GM23338 (cell line): ENCODE data around the gene CXCL12. TPM values are rescaled to one million over a fixed set of nuclear protein-coding genes. Genes with fewer than 3 reads are reported as not detected.

ENCODE experiments used
- ATAC-seq: fragments of 200-7000 bp; cut with Tn5 transposase; 3 replicates; pipeline ENCODE4 v1.9.1; 2020
- DNase-seq: peaks from one replicate; pipeline ENCODE4 v3.0.0-alpha.2; 2015; ENCODE audit warnings: low spot score
- H2AFZ ChIP-seq: fragments of 200-600 bp; sonication (generic); 2 replicates; pipeline ENCODE4 v1.8.0; 2016; ENCODE audit warnings: antibody characterized with exemption, mild to moderate bottlenecking, moderate library complexity
- H3F3A ChIP-seq: fragments of 200-600 bp; sonication (generic); replicated peaks from 2 replicates; pipeline ENCODE4 v1.8.0; 2017; ENCODE audit warnings: antibody characterized with exemption, mixed run types, low read depth
- H3K27ac ChIP-seq: fragments of 200-600 bp; sonication (generic); 2 replicates; pipeline ENCODE4 v1.6.1; 2016; ENCODE audit warnings: low read depth
- H3K27me3 ChIP-seq: fragments of 200-600 bp; sonication (generic); 2 replicates; pipeline ENCODE4 v1.8.0; 2016; ENCODE audit warnings: mild to moderate bottlenecking, mixed run types, moderate library complexity; ENCODE audit not compliant: insufficient read depth
- H3K36me3 ChIP-seq: fragments of 200-600 bp; sonication (generic); 2 replicates; pipeline ENCODE4 v1.8.0; 2016; ENCODE audit warnings: mild to moderate bottlenecking; ENCODE audit not compliant: insufficient read depth
- H3K4me1 ChIP-seq: fragments of 200-600 bp; sonication (generic); 2 replicates; pipeline ENCODE4 v1.8.0; 2016; ENCODE audit warnings: mild to moderate bottlenecking, moderate library complexity; ENCODE audit not compliant: insufficient read depth
- H3K4me2 ChIP-seq: fragments of 200-600 bp; sonication (generic); 2 replicates; pipeline ENCODE4 v1.7.1; 2017; ENCODE audit warnings: mixed run types
- H3K4me3 ChIP-seq: fragments of 200-600 bp; sonication (generic); 2 replicates; pipeline ENCODE4 v1.6.1; 2016; ENCODE audit warnings: mixed run types
- H3K79me2 ChIP-seq: fragments of 200-600 bp; sonication (generic); replicated peaks from 2 replicates; pipeline ENCODE4 v1.8.0; 2017; ENCODE audit warnings: mild to moderate bottlenecking; ENCODE audit not compliant: insufficient read depth
- H3K9me2 ChIP-seq: fragments of 200-600 bp; sonication (generic); 2 replicates; pipeline ENCODE4 v1.8.0; 2017; ENCODE audit not compliant: insufficient read depth
- H4K20me1 ChIP-seq: fragments of 200-600 bp; sonication (generic); replicated peaks from 2 replicates; pipeline ENCODE4 v1.8.0; 2017; ENCODE audit warnings: mild to moderate bottlenecking; ENCODE audit not compliant: insufficient read depth
- H3K27ac Mint-ChIP-seq: 2 replicates; pipeline ENCODE4 v1.8.0; 2020; ENCODE audit warnings: inconsistent platforms, mild to moderate bottlenecking, moderate library complexity, mixed read lengths
- H3K27me3 Mint-ChIP-seq: 3 replicates; pipeline ENCODE4 v1.8.0; 2022; ENCODE audit warnings: low read depth, mild to moderate bottlenecking, moderate library complexity, mixed read lengths, inconsistent platforms; ENCODE audit not compliant: insufficient read depth, poor library complexity
- H3K36me3 Mint-ChIP-seq: 3 replicates; pipeline ENCODE4 v1.8.0; 2021; ENCODE audit warnings: low read depth, mild to moderate bottlenecking, inconsistent platforms, moderate library complexity, mixed read lengths
- H3K4me1 Mint-ChIP-seq: 3 replicates; pipeline ENCODE4 v1.8.0; 2020; ENCODE audit warnings: mild to moderate bottlenecking, inconsistent platforms, mixed read lengths
- H3K4me3 Mint-ChIP-seq: 3 replicates; pipeline ENCODE4 v1.8.0; 2021; ENCODE audit warnings: moderate library complexity, mild to moderate bottlenecking, inconsistent platforms, mixed read lengths
- H3K9me3 Mint-ChIP-seq: 3 replicates; pipeline ENCODE4 v1.8.0; 2020; ENCODE audit warnings: moderate library complexity, mild to moderate bottlenecking, inconsistent platforms, mixed read lengths
- CREB1 ChIP-seq: fragments of 250-450 bp; sonication (Bioruptor Pico); IDR thresholded peaks from 2 replicates; pipeline ENCODE4 v1.5.0; 2020; ENCODE audit warnings: low read depth, mild to moderate bottlenecking, moderate library complexity
- CTCF ChIP-seq, 2 experiments: fragments of 200-600 bp in 1 of 2; sonication (generic) in 1 of 2; conservative IDR thresholded peaks; 2 replicates each; pipeline versions ENCODE4 v1.5.1 to v1.6.1; 2016 to 2017; ENCODE audit warnings: antibody characterized with exemption in 2 of 2, low read depth in 2 of 2, mild to moderate bottlenecking in 2 of 2, moderate library complexity in 1 of 2
- ETS1 ChIP-seq: IDR thresholded peaks from 2 replicates; pipeline ENCODE4 v1.6.1; 2016; ENCODE audit warnings: antibody characterized with exemption
- EZH2 ChIP-seq: fragments of 200-600 bp; sonication (generic); IDR thresholded peaks from one replicate; pipeline ENCODE4 v1.8.0; 2017; ENCODE audit warnings: antibody characterized with exemption, mild to moderate bottlenecking, low read depth; ENCODE audit not compliant: unreplicated experiment
- EZH2phosphoT487 ChIP-seq: fragments of 200-600 bp; sonication (generic); IDR thresholded peaks from one replicate; pipeline ENCODE4 v1.8.1; 2018; ENCODE audit warnings: antibody characterized with exemption; ENCODE audit not compliant: unreplicated experiment
- JUNB ChIP-seq: IDR thresholded peaks from one replicate; pipeline ENCODE4 v1.6.1; 2016; ENCODE audit warnings: antibody characterized with exemption; ENCODE audit not compliant: unreplicated experiment
- NANOG ChIP-seq: IDR thresholded peaks from 2 replicates; pipeline ENCODE4 v1.6.1; 2016; ENCODE audit warnings: antibody characterized with exemption, borderline replicate concordance
- POLR2AphosphoS5 ChIP-seq: IDR thresholded peaks from 2 replicates; pipeline ENCODE4 v1.6.1; 2016; ENCODE audit warnings: antibody characterized with exemption, low read depth
- REST ChIP-seq: IDR thresholded peaks from one replicate; pipeline ENCODE4 v1.6.1; 2018; ENCODE audit warnings: antibody characterized with exemption; ENCODE audit not compliant: unreplicated experiment
- STAT1 ChIP-seq: IDR thresholded peaks from one replicate; pipeline ENCODE4 v1.6.1; 2016; ENCODE audit warnings: antibody characterized with exemption; ENCODE audit not compliant: unreplicated experiment
- ZNF114 ChIP-seq: fragments of 250-450 bp; sonication (Bioruptor Pico); IDR thresholded peaks from 2 replicates; pipeline ENCODE4 v1.5.0; 2020; ENCODE audit warnings: mild to moderate bottlenecking, moderate library complexity
- ZNF331 ChIP-seq: fragments of 250-450 bp; sonication (Bioruptor Pico); IDR thresholded peaks from 2 replicates; pipeline ENCODE4 v1.5.0; 2020; ENCODE audit warnings: low read depth, mild to moderate bottlenecking, moderate library complexity
- ZNF462 ChIP-seq: fragments of 250-450 bp; sonication (Bioruptor Pico); IDR thresholded peaks from 2 replicates; pipeline ENCODE4 v1.5.0; 2020; ENCODE audit warnings: mild to moderate bottlenecking, moderate library complexity
- polyA plus RNA-seq: library from polyadenylated mRNA; unstranded; fragments of >200 nt; fragmentation: Nextera tagmentation; extraction: Ambion mirVana; gene quantifications from 2 replicates; pipeline ENCODE4 v1.2.1, GENCODE V29; 2016
- total RNA-seq: library from RNA; depleted of rRNA; stranded (reverse); fragments of >200 nt; shearing (Covaris generic); gene quantifications from 2 replicates; pipeline ENCODE4 v1.2.3, GENCODE V29; 2014

Gene CXCL12
- total and polyA plus RNA-seq, 2 experiments from 2014 or later, result 53.8 to 58.5 TPM

- H3K36me3 ChIP-seq, result no peaks in the 10 kb centered on the region
- Mint-ChIP-seq H3K36me3 (0 out of 3 replicates have a peak, but pooled peaks cover 3% of the 10 kb centered on the region), H3K27me3 (peaks cover 10% of the 10 kb centered on the region), H3K27ac (no peak overlapping the region), H3K4me3 (no peak overlapping the region), H3K4me1 (peaks cover 28% of the 10 kb centered on the region), H3K9me3 (no peaks in the 10 kb centered on the region; the same call in 2 of the 3 replicates)
- H3K79me2 ChIP-seq, result no peaks in the 10 kb centered on the region
- H2AFZ ChIP-seq, result no peak overlapping the region
- H4K20me1 ChIP-seq, result no peaks in the 10 kb centered on the region
- TF ChIP-seq EZH2phosphoT487 (no peak), ZNF114 (CRISPR knock-in tag) (no peak), JUNB (no peak), NANOG (no peak), EZH2 (no peak), ZNF331 (CRISPR knock-in tag) (no peak), CREB1 (CRISPR knock-in tag) (no peak), ETS1 (no peak), CTCF (conservative IDR thresholded peaks at IDR 0.05; ENCODE audit: low read depth in 2 of 2) (no peak), STAT1 (no peak), POLR2AphosphoS5 (no peak), REST (no peak), ZNF462 (CRISPR knock-in tag) (no peak)
- no peak overlapping the region for H3K27ac ChIP-seq
- DNase-seq (no peak), ATAC-seq (no peak)
- no peak overlapping the region for H3K4me2 ChIP-seq
- no peaks in the 10 kb centered on the region for H3K27me3 ChIP-seq
- H3K4me1 ChIP-seq, result peaks cover 12% of the 10 kb centered on the region
- peaks cover 6% of the 10 kb centered on the region; the same call in 1 of the 2 replicates for H3K9me2 ChIP-seq
- H3F3A ChIP-seq, result no peaks in the 10 kb centered on the region
- no peak overlapping the region for H3K4me3 ChIP-seq
Observed at GRCh38 chr10:44353128-44353390, 31.8 kb downstream of the CXCL12 start.
